HFFc6 (cell line): ENCODE measurements around the gene IGFL1. TPM values are rescaled to one million over a fixed set of nuclear protein-coding genes. Genes with fewer than 3 reads are reported as not detected.

Experiments used
- DNase-seq: peaks from one replicate; pipeline ENCODE4 v3.0.0-alpha.2; 2018
- H3K27ac Mint-ChIP-seq: 2 replicates; pipeline ENCODE4 v1.8.0; 2020; ENCODE audit warnings: mild to moderate bottlenecking, mixed read lengths
- H3K27me3 Mint-ChIP-seq: 2 replicates; pipeline ENCODE4 v1.8.0; 2021; ENCODE audit warnings: mild to moderate bottlenecking, moderate library complexity, mixed read lengths; ENCODE audit not compliant: insufficient read depth
- H3K36me3 Mint-ChIP-seq: 2 replicates; pipeline ENCODE4 v1.8.0; 2021; ENCODE audit warnings: low read depth, mixed read lengths
- H3K4me1 Mint-ChIP-seq: 2 replicates; pipeline ENCODE4 v1.8.0; 2020; ENCODE audit warnings: low read depth, mixed read lengths
- H3K4me3 Mint-ChIP-seq: 2 replicates; pipeline ENCODE4 v1.8.0; 2020; ENCODE audit warnings: mild to moderate bottlenecking, moderate library complexity, mixed read lengths
- H3K9me3 Mint-ChIP-seq: 2 replicates; pipeline ENCODE4 v1.8.0; 2020; ENCODE audit warnings: mild to moderate bottlenecking, mixed read lengths
- CTCF ChIP-seq: fragments of 200-600 bp; sonication (generic); IDR thresholded peaks from 2 replicates; pipeline ENCODE4 v1.5.0; 2021; ENCODE audit warnings: antibody characterized with exemption, mild to moderate bottlenecking
- total RNA-seq, 6 experiments: library from RNA; stranded (reverse); fragmentation: NEBNext Ultra II Directional; extraction: Animal tissue kit (Norgen Biotek cat#: 25700); gene quantifications; 2 replicates in 1 of 6; 3 replicates in 5 of 6; pipeline ENCODE4 v1.2.3, GENCODE V29; 2021

IGFL1 gene
- total RNA-seq, 6 experiments from 2014 or later: not detected

GRCh38 chr19:46197314-46198070 lies 32.0 kb upstream of the IGFL1 start:
- Mint-ChIP-seq H3K27ac (no peak overlapping the region), H3K9me3 (no peaks in the 10 kb centered on the region), H3K27me3 (peaks cover 62% of the 10 kb centered on the region), H3K4me3 (no peak overlapping the region), H3K4me1 (peaks cover 31% of the 10 kb centered on the region), H3K36me3 (no peaks in the 10 kb centered on the region)
- TF ChIP-seq CTCF: no peak
- DNase-seq: no peak

- no peak overlapping the region for H3K27ac Mint-ChIP-seq
- no peaks in the 10 kb centered on the region for H3K36me3 Mint-ChIP-seq
- no peak for TF ChIP-seq CTCF
- peaks cover 70% of the 10 kb centered on the region for H3K27me3 Mint-ChIP-seq
- H3K4me3 Mint-ChIP-seq: no peak overlapping the region
- H3K4me1 Mint-ChIP-seq: peaks cover 25% of the 10 kb centered on the region
- H3K9me3 Mint-ChIP-seq: no peaks in the 10 kb centered on the region
- DNase-seq: no peak
Measured at GRCh38 chr19:46198756-46199155, 30.8 kb upstream of the IGFL1 start.

DNA sequence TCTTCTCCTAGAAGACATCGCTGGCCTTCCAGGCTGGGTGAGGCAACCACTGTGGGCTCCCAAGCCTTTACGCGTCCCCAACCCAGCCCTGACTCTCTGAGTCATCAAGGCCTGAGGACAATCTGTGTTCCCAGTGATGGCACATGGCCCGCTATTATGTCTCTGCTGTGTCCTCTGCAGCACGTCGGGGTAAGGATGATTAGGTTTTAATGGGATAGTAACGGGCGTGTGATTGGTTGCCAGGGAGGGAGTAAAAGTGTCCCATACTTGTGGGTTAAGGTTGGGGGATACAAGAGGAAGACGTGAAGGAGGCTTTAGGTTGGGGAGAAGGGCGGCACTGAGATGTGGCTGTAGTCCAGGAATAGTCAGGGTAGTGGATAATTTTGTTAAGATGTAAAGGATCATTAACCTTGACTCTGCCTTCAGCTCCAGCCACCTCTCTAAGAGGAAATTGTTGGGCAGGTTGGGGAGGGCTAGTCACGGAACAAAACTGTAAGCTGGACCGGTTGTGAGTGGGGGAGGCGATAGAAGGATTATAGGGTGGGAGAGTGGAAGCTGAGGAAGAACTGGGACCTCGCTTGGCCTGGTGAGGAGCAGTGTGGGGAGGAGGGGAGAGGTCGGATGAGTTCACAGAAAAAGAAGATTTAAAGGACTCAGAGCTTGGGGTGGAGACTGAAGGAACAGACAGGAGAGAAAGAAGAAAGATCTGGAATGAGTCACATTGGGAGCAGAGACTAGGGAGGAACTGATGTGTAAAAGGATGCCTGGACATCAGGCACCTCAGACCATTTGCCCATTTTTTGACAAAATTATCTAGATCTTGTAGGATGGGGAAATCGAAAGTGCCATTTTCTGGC lies 27.9 kb upstream of the IGFL1 start:
- no peak for TF ChIP-seq CTCF
- Mint-ChIP-seq H3K4me3 (no peak overlapping the region), H3K36me3 (no peaks in the 10 kb centered on the region), H3K9me3 (no peaks in the 10 kb centered on the region), H3K27me3 (peaks cover 65% of the 10 kb centered on the region), H3K4me1 (peaks cover 23% of the 10 kb centered on the region), H3K27ac (no peak overlapping the region)
- DNase-seq: no peak

- no peak overlapping the region for H3K4me3 Mint-ChIP-seq
- H3K27ac Mint-ChIP-seq: no peak overlapping the region
- H3K36me3 Mint-ChIP-seq: no peaks in the 10 kb centered on the region
- DNase-seq: no peak
- no peak for TF ChIP-seq CTCF
- H3K27me3 Mint-ChIP-seq: peaks cover 67% of the 10 kb centered on the region
- H3K4me1 Mint-ChIP-seq: peaks cover 23% of the 10 kb centered on the region
- no peaks in the 10 kb centered on the region for H3K9me3 Mint-ChIP-seq
Measured at GRCh38 chr19:46202426-46202825, 27.1 kb upstream of the IGFL1 start.

DNA sequence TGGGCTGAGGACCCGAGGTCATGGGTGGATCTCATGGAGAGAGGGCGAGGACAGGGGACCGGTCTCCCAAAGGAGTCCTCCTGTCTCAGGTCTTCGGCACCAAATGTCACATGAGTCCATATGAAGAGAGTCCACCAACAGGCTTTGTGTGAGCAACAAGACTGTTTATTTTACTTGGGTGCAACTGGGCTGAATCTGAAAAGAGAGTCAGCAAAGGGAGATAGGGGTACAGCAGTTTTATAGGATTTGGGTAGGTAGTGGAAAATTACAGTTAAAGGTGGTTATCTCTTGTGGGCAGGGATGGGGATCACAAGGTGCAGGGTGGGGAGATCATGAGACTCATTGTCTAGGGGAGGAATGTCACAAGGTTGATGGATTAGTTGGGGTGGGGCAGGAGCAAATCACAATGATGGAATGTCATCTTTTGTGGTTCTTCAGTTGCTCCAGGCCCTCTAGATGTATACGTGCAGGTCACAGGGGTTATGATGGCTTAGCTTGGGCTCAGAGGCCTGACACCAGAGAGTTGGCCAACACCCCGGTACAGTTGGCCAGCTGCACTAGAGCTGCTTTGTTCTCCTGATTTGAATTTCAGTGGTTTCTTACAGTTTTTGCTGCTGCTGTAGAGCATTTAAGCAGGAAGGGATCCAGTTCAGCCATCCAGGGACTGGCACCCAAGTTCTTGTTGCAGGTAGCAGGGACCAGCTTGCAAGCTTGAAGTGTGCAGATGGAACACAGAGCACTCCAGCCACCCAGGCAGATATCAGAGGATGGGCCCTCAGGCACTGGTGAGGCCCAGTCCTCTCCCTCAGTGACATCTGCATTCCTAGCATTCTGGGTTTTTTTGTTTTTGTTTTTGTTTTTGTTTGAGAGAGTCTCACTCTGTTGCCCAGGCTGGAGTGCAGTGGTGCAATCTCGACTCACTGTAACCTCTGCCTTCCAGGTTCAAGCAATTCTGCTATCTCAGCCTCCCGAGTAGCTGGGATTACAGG lies 26.4 kb upstream of the IGFL1 start:
- Mint-ChIP-seq H3K27ac (no peak overlapping the region), H3K4me1 (peaks cover 23% of the 10 kb centered on the region), H3K4me3 (no peak overlapping the region), H3K9me3 (no peaks in the 10 kb centered on the region), H3K27me3 (peaks cover 70% of the 10 kb centered on the region), H3K36me3 (no peaks in the 10 kb centered on the region)
- TF ChIP-seq CTCF: no peak
- no peak for DNase-seq
